CD1c-positive myeloid dendritic cell (primary cell): Measurements from ENCODE around the gene PTMS.

Experiments used
- DNase-seq: peaks from one replicate; pipeline ENCODE4 v3.0.0-alpha.2; 2016; ENCODE audit errors: extremely low spot score

Gene PTMS

GRCh38 chr12:6771509-6772330, 5.6 kb downstream of the PTMS start:
- DNase-seq: no peak

- DNase-seq: peak; percentile 31
Observed at GRCh38 chr12:6772331-6772695, 6.2 kb downstream of the PTMS start, which contains the start of gene LAG3. Gene LAG3, plus strand, starts transcription at chr12:6772520. Its CDS starts 333 bp downstream, at chr12:6772853.

- no peak for DNase-seq
Observed at GRCh38 chr12:6772726-6773589, 6.8 kb downstream of the PTMS start.

- no peak for DNase-seq
Observed at GRCh38 chr12:6773590-6774351, 7.6 kb downstream of the PTMS start.

- no peak for DNase-seq
Observed at GRCh38 chr12:6774499-6775062, 8.4 kb downstream of the PTMS start.

GRCh38 chr12:6775185-6776174, 9.3 kb downstream of the PTMS start:
- DNase-seq: no peak

- DNase-seq: no peak
Observed at GRCh38 chr12:6777386-6777785, 11.2 kb downstream of the PTMS start.

- no peak for DNase-seq
Observed at GRCh38 chr12:6778217-6778573, 12.0 kb downstream of the PTMS start.

GRCh38 chr12:6778574-6779550, 12.7 kb downstream of the PTMS start:
- DNase-seq: peak; percentile 93

- DNase-seq: no peak
Observed at GRCh38 chr12:6779708-6780432, 13.7 kb downstream of the PTMS start.

GRCh38 chr12:6780573-6780972, 14.4 kb downstream of the PTMS start:
- no peak for DNase-seq

- DNase-seq: no peak
Observed at GRCh38 chr12:6782119-6782518, 16.0 kb downstream of the PTMS start.

- no peak for DNase-seq
Observed at GRCh38 chr12:6782850-6783566, 16.8 kb downstream of the PTMS start.

GRCh38 chr12:6783828-6784227, 17.7 kb downstream of the PTMS start:
- no peak for DNase-seq

- no peak for DNase-seq
Observed at GRCh38 chr12:6784296-6784695, 18.1 kb downstream of the PTMS start.

GRCh38 chr12:6784761-6785160, 18.6 kb downstream of the PTMS start:
- peak; percentile 48 for DNase-seq

GRCh38 chr12:6786416-6787094, 20.4 kb downstream of the PTMS start:
- DNase-seq: no peak
